H9 (cell line): Measurements from ENCODE around the gene GNG11. TPM values are rescaled to one million over a fixed set of nuclear protein-coding genes. Genes with fewer than 3 reads are reported as not detected.

Source experiments
- DNase-seq: peaks from one replicate; pipeline ENCODE4 v3.0.0-alpha.2; 2017
- H2AFZ ChIP-seq: one replicate; pipeline ENCODE4 v1.6.1; 2013; ENCODE audit warnings: mild to moderate bottlenecking, low read length, control low read depth, moderate library complexity
- H2AK5ac ChIP-seq: 2 replicates; pipeline ENCODE4 v1.6.1; 2013; ENCODE audit warnings: low read length, control low read depth, mixed read lengths; ENCODE audit not compliant: insufficient read length
- H2BK120ac ChIP-seq: one replicate; pipeline ENCODE4 v1.6.1; 2013; ENCODE audit warnings: low read depth, mild to moderate bottlenecking, low read length, control low read depth, inconsistent platforms; ENCODE audit not compliant: poor library complexity, severe bottlenecking
- H2BK12ac ChIP-seq: 2 replicates; pipeline ENCODE4 v1.6.1; 2013; ENCODE audit warnings: low read length, control low read depth, mixed read lengths, low read depth; ENCODE audit not compliant: insufficient read length
- H2BK15ac ChIP-seq: 2 replicates; pipeline ENCODE4 v1.6.1; 2013; ENCODE audit warnings: low read depth, low read length, control low read depth
- H2BK20ac ChIP-seq: one replicate; pipeline ENCODE4 v1.6.1; 2013; ENCODE audit warnings: low read depth, mild to moderate bottlenecking, low read length, control low read depth, inconsistent platforms; ENCODE audit not compliant: poor library complexity, severe bottlenecking
- H2BK5ac ChIP-seq: 2 replicates; pipeline ENCODE4 v1.6.1; 2013; ENCODE audit warnings: low read length, control low read depth, mixed read lengths; ENCODE audit not compliant: insufficient read length
- H3K14ac ChIP-seq: 2 replicates; pipeline ENCODE4 v1.6.1; 2013; ENCODE audit warnings: low read length, control low read depth; ENCODE audit not compliant: insufficient read depth
- H3K18ac ChIP-seq: 2 replicates; pipeline ENCODE4 v1.6.1; 2013; ENCODE audit warnings: low read depth, mild to moderate bottlenecking, mixed read lengths, low read length, control low read depth; ENCODE audit not compliant: insufficient read length
- H3K23ac ChIP-seq: 2 replicates; pipeline ENCODE4 v1.6.1; 2013; ENCODE audit warnings: low read length, control low read depth, mixed read lengths, low read depth; ENCODE audit not compliant: insufficient read length
- H3K23me2 ChIP-seq: 2 replicates; pipeline ENCODE4 v1.6.1; 2013; ENCODE audit warnings: low read depth, mild to moderate bottlenecking, mixed read lengths, low read length, control low read depth; ENCODE audit not compliant: insufficient read length, poor library complexity, severe bottlenecking
- H3K27ac ChIP-seq: 2 replicates; pipeline ENCODE4 v1.5.1; 2013; ENCODE audit warnings: low read length, control low read depth, mixed read lengths, low read depth; ENCODE audit not compliant: insufficient read length
- H3K27me3 ChIP-seq: 2 replicates; pipeline ENCODE4 v1.6.1; 2013; ENCODE audit warnings: low read length, control low read depth, inconsistent platforms; ENCODE audit not compliant: insufficient read depth
- H3K4ac ChIP-seq: 2 replicates; pipeline ENCODE4 v1.6.1; 2013; ENCODE audit warnings: low read depth, mild to moderate bottlenecking, control low read depth, inconsistent platforms, low read length, moderate library complexity
- H3K4me1 ChIP-seq: 2 replicates; pipeline ENCODE4 v1.6.1; 2013; ENCODE audit warnings: low read length, control low read depth, inconsistent platforms; ENCODE audit not compliant: insufficient read depth
- H3K4me2 ChIP-seq: 2 replicates; pipeline ENCODE4 v1.6.1; 2013; ENCODE audit warnings: low read length, control low read depth, mixed read lengths; ENCODE audit not compliant: insufficient read length, insufficient read depth
- H3K56ac ChIP-seq: 2 replicates; pipeline ENCODE4 v1.6.1; 2013; ENCODE audit warnings: low read depth, mild to moderate bottlenecking, mixed read lengths, low read length, control low read depth; ENCODE audit not compliant: insufficient read length
- H3K79me1 ChIP-seq: 2 replicates; pipeline ENCODE4 v1.6.1; 2013; ENCODE audit warnings: low read depth, mild to moderate bottlenecking, moderate library complexity, low read length, control low read depth, inconsistent platforms; ENCODE audit not compliant: insufficient read depth, poor library complexity, severe bottlenecking
- H3K79me2 ChIP-seq: 2 replicates; pipeline ENCODE4 v1.6.1; 2013; ENCODE audit warnings: low read length, control low read depth, inconsistent platforms; ENCODE audit not compliant: insufficient read depth
- H3K9ac ChIP-seq: 2 replicates; pipeline ENCODE4 v1.6.1; 2013; ENCODE audit warnings: low read length, control low read depth, mixed read lengths; ENCODE audit not compliant: insufficient read length; ENCODE audit errors: extremely low read depth
- H3K9me3 ChIP-seq: one replicate; pipeline ENCODE4 v1.6.1; 2013; ENCODE audit warnings: low read depth, low read length, inconsistent platforms; ENCODE audit not compliant: control insufficient read depth
- H3T11ph ChIP-seq: one replicate; pipeline ENCODE4 v1.6.1; 2013; ENCODE audit warnings: mild to moderate bottlenecking, low read length, control low read depth, inconsistent platforms
- H4K20me1 ChIP-seq: one replicate; pipeline ENCODE4 v1.6.1; 2013; ENCODE audit not compliant: control insufficient read depth, insufficient read length, insufficient read depth
- H4K5ac ChIP-seq: 2 replicates; pipeline ENCODE4 v1.6.1; 2013; ENCODE audit warnings: low read depth, mild to moderate bottlenecking, mixed read lengths, low read length, control low read depth; ENCODE audit not compliant: insufficient read length
- H4K8ac ChIP-seq: replicated peaks from 2 replicates; pipeline ENCODE4 v1.6.1; 2013; ENCODE audit warnings: low read length, control low read depth, mixed read lengths, low read depth; ENCODE audit not compliant: insufficient read length
- H4K91ac ChIP-seq: 2 replicates; pipeline ENCODE4 v1.6.1; 2013; ENCODE audit warnings: low read depth, mild to moderate bottlenecking, moderate library complexity, mixed read lengths, low read length, control low read depth; ENCODE audit not compliant: insufficient read length
- H3K27ac Mint-ChIP-seq, 3 experiments: 2 replicates in 2 of 3; 3 replicates in 1 of 3; pipeline ENCODE4 v1.8.0; 2020 to 2021; ENCODE audit warnings: mixed read lengths in 3 of 3, mild to moderate bottlenecking in 1 of 3, moderate library complexity in 1 of 3
- H3K27me3 Mint-ChIP-seq: 2 replicates; pipeline ENCODE4 v1.8.0; 2021; ENCODE audit warnings: low read depth, mild to moderate bottlenecking, moderate library complexity, mixed read lengths
- H3K36me3 Mint-ChIP-seq, 3 experiments: 2 replicates in 2 of 3; 3 replicates in 1 of 3; pipeline ENCODE4 v1.8.0; 2020 to 2021; ENCODE audit warnings: low read depth in 3 of 3, mixed read lengths in 3 of 3; ENCODE audit not compliant: insufficient read depth in 1 of 3
- H3K4me1 Mint-ChIP-seq, 2 experiments: 2 replicates each; pipeline ENCODE4 v1.8.0; 2020; ENCODE audit warnings: mixed read lengths in 2 of 2
- H3K4me3 Mint-ChIP-seq, 2 experiments: 2 replicates in 1 of 2; 3 replicates in 1 of 2; pipeline ENCODE4 v1.8.0; 2020 to 2021; ENCODE audit warnings: mild to moderate bottlenecking in 2 of 2, mixed read lengths in 2 of 2, moderate library complexity in 1 of 2
- H3K9me3 Mint-ChIP-seq, 2 experiments: 2 replicates in 1 of 2; 3 replicates in 1 of 2; pipeline ENCODE4 v1.8.0; 2020; ENCODE audit warnings: mild to moderate bottlenecking in 2 of 2, mixed read lengths in 2 of 2, moderate library complexity in 1 of 2
- total RNA-seq: library from RNA; stranded (reverse); gene quantifications from 2 replicates; pipeline ENCODE4 v1.2.1, GENCODE V29; 2021
- TF ChIP-seq, protein P1 (sequence below): fragments of 200-600 bp; sonication (generic); conservative IDR thresholded peaks from 3 replicates; pipeline ENCODE4 v1.8.0; 2021; ENCODE audit warnings: antibody characterized with exemption, mild to moderate bottlenecking

Gene GNG11
- total RNA-seq, 1 experiment from 2014 or later = 0.68 TPM

DNA sequence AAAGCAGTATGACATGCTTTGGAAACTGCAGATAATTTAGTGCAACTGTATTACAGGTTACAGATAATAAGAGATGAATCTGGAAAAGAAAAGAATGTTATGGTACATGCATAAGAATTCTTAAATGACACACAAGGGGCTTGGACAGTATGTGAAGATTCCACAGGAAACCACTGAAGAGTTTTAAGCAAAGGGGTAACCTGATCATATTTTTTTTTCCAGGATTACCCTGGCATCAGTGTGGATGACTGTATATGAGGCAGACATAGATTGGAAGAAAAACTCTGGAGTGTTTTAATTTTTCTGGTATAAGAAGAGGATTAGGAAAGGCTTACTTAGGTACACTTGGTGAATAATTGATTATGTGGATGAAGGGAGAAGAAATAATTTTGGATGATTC is 39.1 kb upstream of the GNG11 start:
- Mint-ChIP-seq H3K27me3 (no peaks in the 10 kb centered on the region), H3K4me1 (no peaks in the 10 kb centered on the region), H3K4me3 (no peak overlapping the region), H3K27ac (no peak overlapping the region), H3K36me3 (peaks cover 2 to 6% (median 4%) of the 10 kb centered on the region in 3 experiments; a peak in 5 of 7 replicates), H3K9me3 (peaks cover 6 to 9% of the 10 kb centered on the region in 2 experiments)
- H3K9me3 ChIP-seq = no peaks in the 10 kb centered on the region
- H3K4me1 ChIP-seq = no peaks in the 10 kb centered on the region
- no peak overlapping the region for H2BK12ac ChIP-seq
- H3K4me2 ChIP-seq = no peak overlapping the region
- no peak overlapping the region for H2BK120ac ChIP-seq
- H3K18ac ChIP-seq = no peak overlapping the region
- no peak overlapping the region for H3K56ac ChIP-seq
- H2AFZ ChIP-seq = no peak overlapping the region
- H3K4ac ChIP-seq = no peak overlapping the region
- H2AK5ac ChIP-seq = no peak overlapping the region
- H2BK15ac ChIP-seq = no peak overlapping the region
- no peak overlapping the region for H3K27ac ChIP-seq
- no peak for DNase-seq
- TF ChIP-seq, protein P1, sequence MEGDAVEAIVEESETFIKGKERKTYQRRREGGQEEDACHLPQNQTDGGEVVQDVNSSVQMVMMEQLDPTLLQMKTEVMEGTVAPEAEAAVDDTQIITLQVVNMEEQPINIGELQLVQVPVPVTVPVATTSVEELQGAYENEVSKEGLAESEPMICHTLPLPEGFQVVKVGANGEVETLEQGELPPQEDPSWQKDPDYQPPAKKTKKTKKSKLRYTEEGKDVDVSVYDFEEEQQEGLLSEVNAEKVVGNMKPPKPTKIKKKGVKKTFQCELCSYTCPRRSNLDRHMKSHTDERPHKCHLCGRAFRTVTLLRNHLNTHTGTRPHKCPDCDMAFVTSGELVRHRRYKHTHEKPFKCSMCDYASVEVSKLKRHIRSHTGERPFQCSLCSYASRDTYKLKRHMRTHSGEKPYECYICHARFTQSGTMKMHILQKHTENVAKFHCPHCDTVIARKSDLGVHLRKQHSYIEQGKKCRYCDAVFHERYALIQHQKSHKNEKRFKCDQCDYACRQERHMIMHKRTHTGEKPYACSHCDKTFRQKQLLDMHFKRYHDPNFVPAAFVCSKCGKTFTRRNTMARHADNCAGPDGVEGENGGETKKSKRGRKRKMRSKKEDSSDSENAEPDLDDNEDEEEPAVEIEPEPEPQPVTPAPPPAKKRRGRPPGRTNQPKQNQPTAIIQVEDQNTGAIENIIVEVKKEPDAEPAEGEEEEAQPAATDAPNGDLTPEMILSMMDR = no peak
- no peak overlapping the region for H3K14ac ChIP-seq
- H3T11ph ChIP-seq = no peak overlapping the region
- no peaks in the 10 kb centered on the region for H4K20me1 ChIP-seq
- no peak overlapping the region for H3K9ac ChIP-seq
- H3K23ac ChIP-seq = no peak overlapping the region
- H2BK20ac ChIP-seq = no peak overlapping the region
- H2BK5ac ChIP-seq = no peak overlapping the region
- H3K27me3 ChIP-seq = no peaks in the 10 kb centered on the region
- H3K79me2 ChIP-seq = no peaks in the 10 kb centered on the region
- no peak overlapping the region for H4K5ac ChIP-seq
- no peaks in the 10 kb centered on the region for H3K79me1 ChIP-seq
- H4K8ac ChIP-seq = no peak overlapping the region
- H3K23me2 ChIP-seq = no peaks in the 10 kb centered on the region
- no peak overlapping the region for H4K91ac ChIP-seq
